ENCODE results near the gene TCN2. TPM values are rescaled to one million over a fixed set of nuclear protein-coding genes. Genes with fewer than 3 reads are reported as not detected.
"Not testable (repeated sequence)": the region's sequence is repeated elsewhere in the genome, so short reads cannot be mapped to it uniquely, and the experiment has no call there.

The TCN2 gene
- total RNA-seq, 1 experiment from 2014 or later = 55.6 TPM

DNA sequence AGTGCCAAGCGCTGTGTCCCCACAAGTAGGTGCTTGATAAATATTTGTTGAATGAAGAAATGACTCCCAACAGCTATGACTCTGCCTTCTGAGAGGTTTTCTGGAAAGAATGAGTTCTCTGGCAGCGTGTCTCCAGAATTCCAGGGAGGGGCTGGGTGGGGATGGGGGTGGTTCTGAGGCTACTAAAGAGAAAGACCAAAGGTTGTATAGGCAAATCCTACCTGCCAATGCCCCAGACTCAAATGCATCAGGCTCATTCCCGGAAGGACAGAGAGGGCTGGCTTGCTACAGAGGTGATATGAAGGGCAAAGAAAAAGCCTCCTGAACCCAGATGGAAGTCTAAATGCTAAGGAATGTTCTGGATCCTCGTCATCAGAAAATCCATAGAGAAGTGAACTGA is 58.8 kb downstream of the TCN2 start:
- no peak for DNase-seq (ENCODE audit: low read depth)
- in situ Hi-C loops (cut with HindIII; ENCODE audit: low pct_unique_long_range_greater_than_20kb, low sequenced_read_pairs) = no loop called here

DNA sequence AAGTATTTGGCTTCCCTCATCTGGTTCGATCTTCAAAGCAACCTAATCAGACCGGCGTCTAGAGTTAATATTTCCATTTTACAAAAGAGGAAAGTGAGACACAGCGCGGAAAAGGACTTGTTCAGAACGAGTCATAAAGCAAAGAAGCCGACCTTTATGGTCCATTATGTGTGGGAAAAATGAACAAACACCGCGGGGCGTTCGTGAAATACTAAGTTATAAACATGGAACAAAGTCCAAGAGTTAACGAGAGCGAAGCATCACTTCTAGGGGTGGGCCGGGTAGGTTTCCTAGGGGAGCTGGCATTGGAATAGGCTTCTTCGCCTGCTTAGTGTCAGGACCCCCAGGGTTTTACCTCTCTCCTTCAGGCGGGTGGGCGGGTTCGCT is 60.1 kb downstream of the TCN2 start:
- in situ Hi-C loops (cut with HindIII; ENCODE audit: low pct_unique_long_range_greater_than_20kb, low sequenced_read_pairs) = no loop called here
- no peak for DNase-seq (ENCODE audit: low read depth)

- in situ Hi-C loops (cut with HindIII; ENCODE audit: low pct_unique_long_range_greater_than_20kb, low sequenced_read_pairs) = no loop called here
- DNase-seq (ENCODE audit: low read depth) = peak; percentile 94
Observed at GRCh38 chr22:30667494-30668385, 60.8 kb downstream of the TCN2 start, which contains the start of gene DUSP18. TSS of gene DUSP18 (minus strand) at chr22:30667875. CDS start at chr22:30664003, 3,872 bp downstream.

DNA sequence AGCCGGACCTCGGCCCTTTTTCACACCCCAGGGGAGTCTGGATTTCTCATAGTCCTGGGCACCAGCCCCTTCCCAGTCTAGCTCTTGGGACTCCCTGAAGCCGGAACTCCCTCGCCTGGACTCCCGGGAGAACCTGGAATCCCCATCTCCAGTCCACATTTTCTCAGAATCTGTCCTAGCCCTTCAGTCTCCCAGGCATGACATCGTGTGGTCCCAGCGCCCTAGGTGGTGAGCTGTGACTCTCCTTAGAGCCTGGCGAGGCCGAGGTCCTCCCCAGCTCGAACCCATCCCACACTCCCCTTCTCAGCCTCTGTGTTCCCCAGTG is 61.4 kb downstream of the TCN2 start:
- in situ Hi-C loops (cut with HindIII; ENCODE audit: low pct_unique_long_range_greater_than_20kb, low sequenced_read_pairs) = no loop called here
- no peak for DNase-seq (ENCODE audit: low read depth)

DNA sequence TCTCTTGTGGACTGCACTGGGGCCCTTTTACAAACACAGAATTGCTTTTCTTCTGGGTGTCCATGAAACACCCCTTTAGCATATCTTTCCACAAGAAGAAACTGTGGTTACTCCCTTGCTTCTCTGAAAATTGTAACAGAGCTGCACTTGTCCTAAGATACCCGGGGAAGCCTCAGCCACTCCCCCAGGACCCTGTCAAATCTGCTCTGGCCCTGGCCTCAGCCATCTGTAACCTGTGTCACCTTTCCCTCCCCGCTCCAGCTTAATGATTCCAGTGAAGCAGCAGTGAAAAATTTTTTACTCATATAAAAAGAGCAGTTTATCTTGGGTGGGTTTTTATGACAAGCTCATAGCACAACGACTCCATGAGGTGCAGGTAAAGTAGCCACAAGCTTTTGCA is 64.1 kb downstream of the TCN2 start:
- in situ Hi-C loops (cut with HindIII; ENCODE audit: low pct_unique_long_range_greater_than_20kb, low sequenced_read_pairs) = no loop called here
- no peak for DNase-seq (ENCODE audit: low read depth)

GRCh38 chr22:30673136-30673535 is 66.2 kb downstream of the TCN2 start:
- in situ Hi-C loops (cut with HindIII; ENCODE audit: low pct_unique_long_range_greater_than_20kb, low sequenced_read_pairs) = no loop called here
- DNase-seq (ENCODE audit: low read depth) = no peak

- DNase-seq (ENCODE audit: low read depth) = no peak
- in situ Hi-C loops (cut with HindIII; ENCODE audit: low pct_unique_long_range_greater_than_20kb, low sequenced_read_pairs) = no loop called here
Observed at GRCh38 chr22:30674482-30674881, 67.5 kb downstream of the TCN2 start.

GRCh38 chr22:30675436-30675835 is 68.5 kb downstream of the TCN2 start:
- DNase-seq (ENCODE audit: low read depth) = no peak
- in situ Hi-C loops (cut with HindIII; ENCODE audit: low pct_unique_long_range_greater_than_20kb, low sequenced_read_pairs) = no loop called here

DNA sequence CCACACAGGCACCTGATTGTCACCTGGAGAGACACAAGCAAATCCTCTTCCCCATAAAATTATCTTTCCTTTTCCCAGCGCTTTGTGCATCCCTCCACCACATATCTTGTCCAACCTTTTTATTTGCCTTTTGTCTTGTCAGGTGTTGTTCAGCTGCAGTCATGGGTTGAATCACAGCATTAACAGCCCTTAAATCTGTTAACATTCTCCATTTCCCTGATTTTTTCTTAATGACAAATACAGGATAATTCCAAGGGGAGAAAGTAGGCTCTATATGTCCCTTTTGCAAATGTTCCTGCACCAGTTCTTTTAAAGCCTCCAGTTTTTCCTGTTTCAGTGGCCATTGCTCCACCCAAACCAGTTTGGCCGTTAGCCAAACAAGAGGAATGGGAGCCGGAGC is 69.6 kb downstream of the TCN2 start:
- in situ Hi-C loops (cut with HindIII; ENCODE audit: low pct_unique_long_range_greater_than_20kb, low sequenced_read_pairs) = not testable (repeated sequence)

More for the DNA sequence above, 69.6 kb downstream of the TCN2 start:
- not testable (repeated sequence) for DNase-seq (ENCODE audit: low read depth)

Other genes with a start within 250 kb of the TCN2 start
- gene RNF215, start 219.8 kb upstream of the TCN2 start, total RNA-seq (2014; rRNA removed; shearing (Covaris generic); ENCODE audit: low replicate concordance) = 53.2 and 91.7 TPM in 2 replicates
- 10.6 and 12.9 TPM in 2 replicates for gene SEC14L2, start 210.2 kb upstream of the TCN2 start, total RNA-seq (2014; rRNA removed; shearing (Covaris generic); ENCODE audit: low replicate concordance)
- gene MTFP1, start 181.4 kb upstream of the TCN2 start, total RNA-seq (2014; rRNA removed; shearing (Covaris generic); ENCODE audit: low replicate concordance) = 151 and 189 TPM in 2 replicates
- gene SEC14L3, start 135.2 kb upstream of the TCN2 start, total RNA-seq (2014; rRNA removed; shearing (Covaris generic); ENCODE audit: low replicate concordance) = not detected in 2 replicates
- 0.14 TPM in 1 of 2 replicates, not detected in the other for gene SEC14L4, start 101.5 kb upstream of the TCN2 start, total RNA-seq (2014; rRNA removed; shearing (Covaris generic); ENCODE audit: low replicate concordance)
- 28.2 and 51.2 TPM in 2 replicates for gene SEC14L6, start 60.4 kb upstream of the TCN2 start, total RNA-seq (2014; rRNA removed; shearing (Covaris generic); ENCODE audit: low replicate concordance)
- 46.3 and 76.4 TPM in 2 replicates for gene GAL3ST1, start 32.5 kb upstream of the TCN2 start, total RNA-seq (2014; rRNA removed; shearing (Covaris generic); ENCODE audit: low replicate concordance)
- 179 and 184 TPM in 2 replicates for gene PES1, start 15.3 kb upstream of the TCN2 start, total RNA-seq (2014; rRNA removed; shearing (Covaris generic); ENCODE audit: low replicate concordance)
- 12.5 and 14.2 TPM in 2 replicates for gene SLC35E4, start 28.6 kb downstream of the TCN2 start, total RNA-seq (2014; rRNA removed; shearing (Covaris generic); ENCODE audit: low replicate concordance)
- gene DUSP18, start 60.7 kb downstream of the TCN2 start, total RNA-seq (2014; rRNA removed; shearing (Covaris generic); ENCODE audit: low replicate concordance) = 3.8 and 16.0 TPM in 2 replicates
- 1.1 and 2.1 TPM in 2 replicates for gene OSBP2, start 87.7 kb downstream of the TCN2 start, total RNA-seq (2014; rRNA removed; shearing (Covaris generic); ENCODE audit: low replicate concordance)

All from Caki2 (cell line).